DOHH2 (cell line): ENCODE results near the gene CAB39L.

Experiments used
- H3F3A ChIP-seq: fragments of 200-600 bp; sonication (generic), shearing (Covaris generic); 2 replicates; pipeline ENCODE4 v1.6.0; 2016; ENCODE audit warnings: antibody characterized with exemption, mild to moderate bottlenecking; ENCODE audit not compliant: control insufficient read depth, insufficient read depth
- H3K27ac ChIP-seq: fragments of 200-600 bp; sonication (generic); 2 replicates; pipeline ENCODE4 v1.5.1; 2014; ENCODE audit warnings: low read depth, mild to moderate bottlenecking, low read length, moderate library complexity
- H3K27me3 ChIP-seq: fragments of 200-600 bp; sonication (generic); 2 replicates; pipeline ENCODE4 v1.6.1; 2014; ENCODE audit warnings: mild to moderate bottlenecking, low read length, mixed read lengths; ENCODE audit not compliant: control insufficient read depth
- H3K36me3 ChIP-seq: fragments of 200-600 bp; sonication (generic); 2 replicates; pipeline ENCODE4 v1.6.1; 2014; ENCODE audit warnings: mild to moderate bottlenecking, low read length, moderate library complexity, mixed read lengths; ENCODE audit not compliant: control insufficient read depth
- H3K4me1 ChIP-seq: fragments of 200-600 bp; sonication (generic); 2 replicates; pipeline ENCODE4 v1.6.1; 2014; ENCODE audit warnings: mild to moderate bottlenecking, low read length, mixed read lengths; ENCODE audit not compliant: control insufficient read depth
- H3K4me2 ChIP-seq: fragments of 200-600 bp; sonication (generic); 2 replicates; pipeline ENCODE4 v1.6.0; 2014; ENCODE audit warnings: mild to moderate bottlenecking, low read length, moderate library complexity
- H3K4me3 ChIP-seq: fragments of 200-600 bp; sonication (generic); 2 replicates; pipeline ENCODE4 v1.5.1; 2014; ENCODE audit warnings: mild to moderate bottlenecking, low read length, mixed read lengths
- H3K79me2 ChIP-seq: fragments of 200-600 bp; sonication (generic); 2 replicates; pipeline ENCODE4 v1.6.1; 2014; ENCODE audit warnings: mild to moderate bottlenecking, low read length, mixed read lengths; ENCODE audit not compliant: control insufficient read depth
- H3K9me2 ChIP-seq: fragments of 200-600 bp; sonication (generic); replicated peaks from 2 replicates; pipeline ENCODE4 v1.6.1; 2014; ENCODE audit warnings: mild to moderate bottlenecking, low read length, mixed read lengths; ENCODE audit not compliant: control insufficient read depth
- H3K9me3 ChIP-seq: fragments of 200-600 bp; sonication (generic); 2 replicates; pipeline ENCODE4 v1.6.1; 2014; ENCODE audit warnings: antibody characterized with exemption, low read length, mixed read lengths; ENCODE audit not compliant: control insufficient read depth, insufficient read depth
- H4K20me1 ChIP-seq: fragments of 200-600 bp; sonication (generic); 2 replicates; pipeline ENCODE4 v1.6.0; 2014; ENCODE audit warnings: low read depth, mild to moderate bottlenecking, antibody characterized with exemption, low read length, moderate library complexity; ENCODE audit not compliant: control insufficient read depth, insufficient read depth
- CTCF ChIP-seq: fragments of 200-600 bp; sonication (generic); IDR thresholded peaks from one replicate; pipeline ENCODE4 v1.5.1; 2014; ENCODE audit warnings: antibody characterized with exemption, mild to moderate bottlenecking, low read depth, low read length; ENCODE audit not compliant: poor library complexity, severe bottlenecking
- EZH2phosphoT487 ChIP-seq: fragments of 200-600 bp; sonication (generic); IDR thresholded peaks from 2 replicates; pipeline ENCODE4 v1.6.1; 2017; ENCODE audit warnings: borderline replicate concordance, mild to moderate bottlenecking, antibody characterized with exemption, low read length, moderate library complexity, mixed read lengths

Gene CAB39L

GRCh38 chr13:49373716-49374115 lies 70.1 kb downstream of the CAB39L start:
- no peaks in the 10 kb centered on the region for H3K79me2 ChIP-seq
- TF ChIP-seq CTCF (no peak), EZH2phosphoT487 (no peak)
- no peaks in the 10 kb centered on the region for H4K20me1 ChIP-seq
- peak overlapping the region; percentile 78 for H3K4me2 ChIP-seq
- peak overlapping the region; percentile 82; the same call in 1 of the 2 replicates for H3K27ac ChIP-seq
- H3K4me1 ChIP-seq, result peaks cover 77% of the 10 kb centered on the region
- no peaks in the 10 kb centered on the region for H3K27me3 ChIP-seq
- peaks cover 24% of the 10 kb centered on the region for H3F3A ChIP-seq
- 0 out of 2 replicates have a peak overlapping the region, but pooled peaks have one; percentile 2 for H3K4me3 ChIP-seq
- no peaks in the 10 kb centered on the region for H3K9me2 ChIP-seq
- peaks cover 4% of the 10 kb centered on the region for H3K36me3 ChIP-seq
- H3K9me3 ChIP-seq, result no peaks in the 10 kb centered on the region

- Histone ChIP-seq H3K4me1 (peaks cover 91% of the 10 kb centered on the region), H3K9me2 (no peaks in the 10 kb centered on the region), H3K27ac (peak overlapping the region; percentile 82), H3K36me3 (peaks cover 4% of the 10 kb centered on the region), H3K4me3 (peak overlapping the region; percentile 58), H3F3A (peaks cover 24% of the 10 kb centered on the region), H3K9me3 (no peaks in the 10 kb centered on the region), H3K79me2 (no peaks in the 10 kb centered on the region), H3K27me3 (no peaks in the 10 kb centered on the region), H4K20me1 (no peaks in the 10 kb centered on the region), H3K4me2 (peak overlapping the region; percentile 78)
- no peak for TF ChIP-seq EZH2phosphoT487
- no peak for TF ChIP-seq CTCF
Observed at GRCh38 chr13:49371943-49372613, 71.8 kb downstream of the CAB39L start.

GRCh38 chr13:49370371-49370770 lies 73.5 kb downstream of the CAB39L start:
- Histone ChIP-seq H3K79me2 (no peaks in the 10 kb centered on the region), H3K4me3 (no peak overlapping the region), H3K27me3 (no peaks in the 10 kb centered on the region)

More at GRCh38 chr13:49370371-49370770, 73.5 kb downstream of the CAB39L start:
- Histone ChIP-seq H3K4me2 (peak overlapping the region; percentile 25), H3K27ac (no peak overlapping the region), H4K20me1 (no peaks in the 10 kb centered on the region), H3K4me1 (peaks cover 80% of the 10 kb centered on the region), H3K9me2 (no peaks in the 10 kb centered on the region), H3K9me3 (no peaks in the 10 kb centered on the region), H3F3A (peaks cover 18% of the 10 kb centered on the region), H3K36me3 (peaks cover 4% of the 10 kb centered on the region)
- TF ChIP-seq EZH2phosphoT487 (no peak), CTCF (no peak)
